Gastroesophageal sphincter (tissue), 4 donors: ENCODE measurements around the gene MSL3B. TPM values are rescaled to one million over a fixed set of nuclear protein-coding genes. Genes with fewer than 3 reads are reported as not detected.

Experiments used
- total RNA-seq, 4 donors: library from RNA; depleted of rRNA; stranded (reverse); fragments of >200 nt; gene quantifications; one replicate each; pipeline ENCODE4 v1.1.0, GENCODE V29; 2016

MSL3B gene

Other genes starting within 250 kb of the MSL3B start
- 1 to 10 TPM in 1 of 4 donors, under 1 TPM in 1, not detected in 2; 0.16 to 1.0 TPM for gene UGT1A10, start 231.9 kb downstream of the MSL3B start, total RNA-seq
- gene UGT1A9, start 196.5 kb downstream of the MSL3B start, total RNA-seq, result not detected
- 1 to 10 TPM in 1 of 4 donors, not detected in 3; 4.6 TPM for gene UGT1A7, start 186.5 kb downstream of the MSL3B start, total RNA-seq
- 10 to 100 TPM in 1 of 4 donors, under 1 TPM in 2, not detected in 1; 0.27 to 20.1 (median 0.58) TPM for gene UGT1A6, start 175.5 kb downstream of the MSL3B start, total RNA-seq
- gene UGT1A5, start 155.5 kb downstream of the MSL3B start, total RNA-seq, result not detected
- gene UGT1A4, start 149.7 kb downstream of the MSL3B start, total RNA-seq, result under 1 TPM in 1 of 4 donors, not detected in 3; 0.13 TPM
- not detected for gene UGT1A3, start 139.3 kb downstream of the MSL3B start, total RNA-seq
- gene UGT1A1, start 108.1 kb downstream of the MSL3B start, total RNA-seq, result under 1 TPM in 1 of 4 donors, not detected in 3; 0.94 TPM
- gene MROH2A, start 90.1 kb downstream of the MSL3B start, total RNA-seq, result not detected
- gene HJURP, start 13.9 kb downstream of the MSL3B start, total RNA-seq, result 1 to 10 TPM in 2 of 4 donors, under 1 TPM in 1, not detected in 1; 0.15 to 3.1 (median 2.5) TPM
- gene TRPM8, start 49.0 kb upstream of the MSL3B start, total RNA-seq, result not detected
- not detected for gene SPP2, start 182.3 kb upstream of the MSL3B start, total RNA-seq